Measurements from ENCODE around the gene TSHZ3.

The TSHZ3 gene

DNA sequence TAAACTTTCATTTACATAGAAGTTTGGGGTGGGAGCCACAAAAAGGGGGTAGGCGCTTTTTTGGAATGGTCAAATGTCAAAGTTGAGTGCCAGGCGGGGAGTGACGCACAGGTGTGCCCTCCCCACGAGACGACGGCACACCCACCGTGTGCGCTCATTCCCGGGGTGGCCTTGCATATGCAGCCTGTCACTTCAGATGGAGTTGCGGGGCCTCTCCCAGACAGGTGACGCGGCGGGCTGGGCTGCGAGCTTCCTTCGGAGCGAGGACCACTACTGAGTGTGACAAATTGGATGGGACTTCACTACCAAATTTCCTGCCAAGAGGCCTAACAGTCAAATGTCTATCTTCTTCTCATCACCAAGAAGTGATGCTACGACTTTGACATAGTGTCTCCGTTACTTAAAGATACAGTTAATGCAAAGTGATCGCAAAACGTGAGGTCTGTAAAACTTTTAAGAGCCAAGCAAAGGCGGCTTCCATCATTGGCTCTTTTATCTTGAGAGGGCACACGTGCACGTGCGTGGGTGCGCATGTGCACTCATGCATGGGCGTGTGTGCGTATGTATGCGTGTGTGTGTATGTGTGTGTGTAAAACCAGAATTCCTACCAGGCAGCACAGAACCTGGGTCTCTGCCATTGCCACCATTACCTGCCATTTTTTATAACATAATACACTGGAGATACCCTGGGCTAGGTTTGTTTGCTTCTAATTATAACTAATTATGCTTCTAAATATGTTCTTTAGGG lies 43.1 kb downstream of the TSHZ3 start:
- Histone ChIP-seq H3K36me3 (ENCODE audit: control insufficient read depth, low read depth, low read length) (no peaks in the 10 kb centered on the region), H3K27me3 (ENCODE audit: control insufficient read depth, insufficient read depth, low read length) (no peaks in the 10 kb centered on the region), H3K27ac (ENCODE audit: low read length) (no peak overlapping the region), H3K4me3 (ENCODE audit: low read length) (no peak overlapping the region), H3K9me3 (ENCODE audit: control insufficient read depth, low read depth, low read length) (no peaks in the 10 kb centered on the region), H3K9ac (ENCODE audit: low read length) (no peak overlapping the region), H3K4me1 (ENCODE audit: control insufficient read depth, low read depth, low read length) (no peaks in the 10 kb centered on the region)

GRCh38 chr19:31304831-31305312 lies 44.4 kb downstream of the TSHZ3 start:
- no peak overlapping the region for H3K9ac ChIP-seq (ENCODE audit: low read length)
- no peaks in the 10 kb centered on the region for H3K27me3 ChIP-seq (ENCODE audit: control insufficient read depth, insufficient read depth, low read length)
- H3K4me1 ChIP-seq (ENCODE audit: control insufficient read depth, low read depth, low read length) = no peaks in the 10 kb centered on the region
- H3K9me3 ChIP-seq (ENCODE audit: control insufficient read depth, low read depth, low read length) = no peaks in the 10 kb centered on the region
- no peak overlapping the region for H3K4me3 ChIP-seq (ENCODE audit: low read length)
- H3K27ac ChIP-seq (ENCODE audit: low read length) = no peak overlapping the region
- no peaks in the 10 kb centered on the region for H3K36me3 ChIP-seq (ENCODE audit: control insufficient read depth, low read depth, low read length)

DNA sequence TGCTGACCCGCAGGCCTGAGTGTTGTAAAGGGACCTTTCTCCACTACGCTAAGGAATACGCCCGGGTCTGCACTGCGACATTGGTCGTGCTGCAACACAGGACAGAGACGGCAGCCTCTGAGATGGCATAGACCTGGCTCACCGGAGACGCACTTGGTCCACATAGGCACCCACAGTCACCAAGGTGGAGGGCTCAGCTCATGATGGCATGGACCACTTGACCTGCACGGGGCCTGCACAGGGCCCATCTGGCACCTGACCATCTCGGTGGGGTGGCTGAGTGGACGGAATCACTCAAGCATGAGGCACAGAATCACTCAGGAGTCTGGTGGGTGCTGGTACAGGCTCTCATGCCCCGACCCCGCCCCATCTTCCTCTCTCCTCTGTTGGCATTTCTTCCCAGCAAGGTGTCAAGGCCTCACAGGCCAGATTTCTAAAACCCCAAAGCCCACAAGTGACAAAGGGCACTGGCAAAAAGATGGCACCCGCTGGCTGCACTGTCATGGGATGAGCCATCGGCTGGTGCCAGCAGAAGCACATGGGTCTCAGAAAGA lies 45.9 kb downstream of the TSHZ3 start:
- no peak overlapping the region for H3K27ac ChIP-seq (ENCODE audit: low read length)
- no peak overlapping the region for H3K9ac ChIP-seq (ENCODE audit: low read length)
- no peak overlapping the region for H3K4me3 ChIP-seq (ENCODE audit: low read length)
- no peaks in the 10 kb centered on the region for H3K9me3 ChIP-seq (ENCODE audit: control insufficient read depth, low read depth, low read length)
- H3K36me3 ChIP-seq (ENCODE audit: control insufficient read depth, low read depth, low read length) = no peaks in the 10 kb centered on the region
- H3K27me3 ChIP-seq (ENCODE audit: control insufficient read depth, insufficient read depth, low read length) = no peaks in the 10 kb centered on the region
- H3K4me1 ChIP-seq (ENCODE audit: control insufficient read depth, low read depth, low read length) = no peaks in the 10 kb centered on the region

- Histone ChIP-seq H3K27me3 (ENCODE audit: control insufficient read depth, insufficient read depth, low read length) (no peaks in the 10 kb centered on the region), H3K4me1 (ENCODE audit: control insufficient read depth, low read depth, low read length) (no peaks in the 10 kb centered on the region), H3K27ac (ENCODE audit: low read length) (no peak overlapping the region), H3K9me3 (ENCODE audit: control insufficient read depth, low read depth, low read length) (no peaks in the 10 kb centered on the region), H3K36me3 (ENCODE audit: control insufficient read depth, low read depth, low read length) (no peaks in the 10 kb centered on the region), H3K4me3 (ENCODE audit: low read length) (no peak overlapping the region), H3K9ac (ENCODE audit: low read length) (no peak overlapping the region)
These were observed 47.8 kb downstream of the TSHZ3 start for GRCh38 chr19:31301306-31301980.

- Histone ChIP-seq H3K36me3 (ENCODE audit: control insufficient read depth, low read depth, low read length) (no peaks in the 10 kb centered on the region), H3K9me3 (ENCODE audit: control insufficient read depth, low read depth, low read length) (no peaks in the 10 kb centered on the region), H3K27me3 (ENCODE audit: control insufficient read depth, insufficient read depth, low read length) (no peaks in the 10 kb centered on the region), H3K4me3 (ENCODE audit: low read length) (no peak overlapping the region), H3K4me1 (ENCODE audit: control insufficient read depth, low read depth, low read length) (no peaks in the 10 kb centered on the region), H3K9ac (ENCODE audit: low read length) (no peak overlapping the region), H3K27ac (ENCODE audit: low read length) (no peak overlapping the region)
These were observed 48.8 kb downstream of the TSHZ3 start for GRCh38 chr19:31300422-31300821.

DNA sequence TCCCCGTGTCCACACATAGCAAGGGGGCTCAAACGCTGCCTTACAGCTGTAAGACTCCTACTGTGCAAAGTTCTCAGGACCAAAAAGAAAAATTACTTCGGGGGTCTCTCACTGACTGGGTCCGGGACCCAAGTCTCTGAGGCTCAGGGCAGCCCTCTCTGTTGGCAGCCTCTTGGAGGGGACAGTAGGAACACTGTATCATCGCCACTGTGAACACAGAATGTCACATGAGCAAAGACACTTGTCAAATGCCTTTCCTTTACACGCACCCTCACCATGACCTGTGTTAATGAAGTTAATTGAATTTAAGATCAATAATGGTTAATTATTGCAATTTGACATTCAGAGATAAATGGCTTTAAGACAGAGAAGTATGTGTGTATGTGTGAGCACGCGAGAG lies 49.6 kb downstream of the TSHZ3 start:
- Histone ChIP-seq H3K4me3 (ENCODE audit: low read length) (no peak overlapping the region), H3K9ac (ENCODE audit: low read length) (no peak overlapping the region), H3K9me3 (ENCODE audit: control insufficient read depth, low read depth, low read length) (no peaks in the 10 kb centered on the region), H3K4me1 (ENCODE audit: control insufficient read depth, low read depth, low read length) (no peaks in the 10 kb centered on the region), H3K27ac (ENCODE audit: low read length) (no peak overlapping the region), H3K36me3 (ENCODE audit: control insufficient read depth, low read depth, low read length) (no peaks in the 10 kb centered on the region), H3K27me3 (ENCODE audit: control insufficient read depth, insufficient read depth, low read length) (no peaks in the 10 kb centered on the region)

- Histone ChIP-seq H3K27ac (ENCODE audit: low read length) (no peak overlapping the region), H3K4me1 (ENCODE audit: control insufficient read depth, low read depth, low read length) (no peaks in the 10 kb centered on the region), H3K36me3 (ENCODE audit: control insufficient read depth, low read depth, low read length) (no peaks in the 10 kb centered on the region), H3K27me3 (ENCODE audit: control insufficient read depth, insufficient read depth, low read length) (no peaks in the 10 kb centered on the region), H3K9me3 (ENCODE audit: control insufficient read depth, low read depth, low read length) (no peaks in the 10 kb centered on the region), H3K9ac (ENCODE audit: low read length) (no peak overlapping the region), H3K4me3 (ENCODE audit: low read length) (no peak overlapping the region)
These were observed 51.2 kb downstream of the TSHZ3 start for GRCh38 chr19:31297991-31298390.

GRCh38 chr19:31296741-31297390 lies 52.4 kb downstream of the TSHZ3 start:
- H3K36me3 ChIP-seq (ENCODE audit: control insufficient read depth, low read depth, low read length) = no peaks in the 10 kb centered on the region
- no peak overlapping the region for H3K27ac ChIP-seq (ENCODE audit: low read length)
- H3K4me1 ChIP-seq (ENCODE audit: control insufficient read depth, low read depth, low read length) = no peaks in the 10 kb centered on the region
- H3K9ac ChIP-seq (ENCODE audit: low read length) = no peak overlapping the region
- H3K4me3 ChIP-seq (ENCODE audit: low read length) = no peak overlapping the region
- no peaks in the 10 kb centered on the region for H3K27me3 ChIP-seq (ENCODE audit: control insufficient read depth, insufficient read depth, low read length)
- H3K9me3 ChIP-seq (ENCODE audit: control insufficient read depth, low read depth, low read length) = no peaks in the 10 kb centered on the region

DNA sequence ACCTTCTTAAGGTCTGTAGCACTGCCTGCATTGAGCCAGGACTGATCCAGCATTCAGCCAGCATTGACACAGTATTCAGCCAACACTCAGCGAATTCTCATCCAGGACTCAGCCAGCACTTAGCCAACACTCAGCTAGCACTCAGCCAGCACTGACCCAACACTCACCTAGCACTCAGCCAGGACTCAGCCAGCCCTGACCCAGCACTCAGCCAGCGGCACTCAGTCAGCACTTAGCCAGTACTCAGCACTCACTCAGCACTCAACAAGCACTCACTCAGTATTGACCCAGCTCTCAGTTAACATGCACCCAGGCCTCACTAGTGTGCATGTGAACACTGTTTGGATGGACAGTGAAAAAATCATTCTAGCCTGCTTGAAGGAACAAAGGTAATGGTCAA lies 55.0 kb downstream of the TSHZ3 start:
- no peaks in the 10 kb centered on the region for H3K27me3 ChIP-seq (ENCODE audit: control insufficient read depth, insufficient read depth, low read length)

GRCh38 chr19:31292639-31293185 lies 56.5 kb downstream of the TSHZ3 start:
- H3K27ac ChIP-seq (ENCODE audit: low read length) = no peak overlapping the region
- H3K9ac ChIP-seq (ENCODE audit: low read length) = no peak overlapping the region
- H3K4me1 ChIP-seq (ENCODE audit: control insufficient read depth, low read depth, low read length) = no peaks in the 10 kb centered on the region
- no peaks in the 10 kb centered on the region for H3K36me3 ChIP-seq (ENCODE audit: control insufficient read depth, low read depth, low read length)
- no peak overlapping the region for H3K4me3 ChIP-seq (ENCODE audit: low read length)
- H3K27me3 ChIP-seq (ENCODE audit: control insufficient read depth, insufficient read depth, low read length) = no peaks in the 10 kb centered on the region
- H3K9me3 ChIP-seq (ENCODE audit: control insufficient read depth, low read depth, low read length) = no peaks in the 10 kb centered on the region

More for the DNA sequence above, 55.0 kb downstream of the TSHZ3 start:
- Histone ChIP-seq H3K4me3 (ENCODE audit: low read length) (no peak overlapping the region), H3K4me1 (ENCODE audit: control insufficient read depth, low read depth, low read length) (no peaks in the 10 kb centered on the region), H3K9me3 (ENCODE audit: control insufficient read depth, low read depth, low read length) (no peaks in the 10 kb centered on the region), H3K9ac (ENCODE audit: low read length) (no peak overlapping the region), H3K27ac (ENCODE audit: low read length) (no peak overlapping the region), H3K36me3 (ENCODE audit: control insufficient read depth, low read depth, low read length) (no peaks in the 10 kb centered on the region)

DNA sequence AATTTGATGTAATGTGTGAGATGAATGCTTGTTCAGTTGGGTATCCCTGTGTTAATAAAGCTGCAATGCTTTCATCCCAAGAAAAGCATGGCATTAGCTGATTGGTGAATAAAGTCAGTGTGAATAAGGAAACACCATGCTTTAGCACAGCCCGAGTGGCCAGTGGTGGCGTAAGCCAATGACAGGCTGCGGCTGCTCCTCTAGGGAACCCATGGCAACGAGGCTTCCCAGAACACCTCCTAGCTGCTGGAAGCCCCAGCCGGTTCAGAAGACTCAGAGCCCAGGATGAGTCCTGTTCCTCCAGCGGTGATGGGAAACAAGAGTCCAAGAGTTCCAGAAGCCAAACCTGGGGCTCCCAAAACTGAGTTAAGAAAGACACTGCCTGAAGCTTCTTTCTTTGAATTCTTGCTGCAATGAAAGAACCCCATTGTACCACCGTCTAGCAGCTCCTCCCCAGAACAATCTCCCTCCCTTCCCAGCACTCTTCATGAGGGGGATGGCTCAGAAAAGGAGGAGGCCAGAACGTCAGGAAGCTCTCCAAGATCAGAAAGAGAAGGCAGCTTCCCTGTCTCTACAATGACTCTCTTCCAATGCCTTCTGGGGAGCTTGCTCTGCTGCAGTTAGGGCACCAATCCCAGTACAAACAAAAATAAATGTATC lies 58.2 kb downstream of the TSHZ3 start:
- Histone ChIP-seq H3K9me3 (ENCODE audit: control insufficient read depth, low read depth, low read length) (no peaks in the 10 kb centered on the region), H3K9ac (ENCODE audit: low read length) (no peak overlapping the region), H3K27me3 (ENCODE audit: control insufficient read depth, insufficient read depth, low read length) (no peaks in the 10 kb centered on the region), H3K36me3 (ENCODE audit: control insufficient read depth, low read depth, low read length) (no peaks in the 10 kb centered on the region), H3K4me1 (ENCODE audit: control insufficient read depth, low read depth, low read length) (no peaks in the 10 kb centered on the region), H3K4me3 (ENCODE audit: low read length) (no peak overlapping the region), H3K27ac (ENCODE audit: low read length) (no peak overlapping the region)
